ENCODE results near the gene QKI.

QKI gene

DNA sequence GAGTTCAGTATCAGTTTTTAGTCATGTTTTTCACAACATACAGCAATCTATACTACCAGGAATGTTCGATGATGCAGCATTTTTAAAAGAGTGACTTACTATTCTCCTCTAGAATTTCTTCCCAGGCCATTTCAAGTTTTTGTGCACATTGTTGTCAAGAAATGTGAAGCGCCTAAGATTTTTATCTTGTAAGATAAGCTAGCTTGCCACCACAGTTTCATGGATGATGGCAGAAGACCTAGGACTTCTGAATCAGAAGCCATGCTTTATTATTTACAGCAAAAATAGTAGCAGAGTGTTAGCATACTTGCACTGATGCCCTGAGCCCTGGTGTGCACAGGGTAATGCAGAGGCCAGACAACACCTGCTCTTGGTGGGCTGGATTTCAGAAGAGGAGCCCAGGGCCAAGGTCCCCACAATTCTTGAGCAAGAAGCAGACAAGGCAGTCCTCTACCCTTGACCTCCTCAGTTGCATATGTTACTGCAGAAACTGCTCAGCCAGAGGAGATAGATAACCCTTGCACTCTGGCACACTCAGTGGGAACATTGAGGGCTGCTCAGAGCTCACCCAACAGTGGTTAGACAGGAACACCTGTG, 99.2 kb downstream of the QKI start:
- no peaks in the 10 kb centered on the region for H3K4me1 ChIP-seq (ENCODE audit: control insufficient read depth, insufficient read depth, low read length)
- H3K27me3 ChIP-seq (ENCODE audit: control insufficient read depth, insufficient read depth, low read length) = no peaks in the 10 kb centered on the region
- H3K36me3 ChIP-seq (ENCODE audit: control insufficient read depth, insufficient read depth, low read length) = no peaks in the 10 kb centered on the region
- H3K9ac ChIP-seq (ENCODE audit: low read length) = no peak overlapping the region
- no peak overlapping the region for H3K27ac ChIP-seq (ENCODE audit: low read depth, low read length)
- H3K4me3 ChIP-seq (ENCODE audit: low read length) = no peak overlapping the region

DNA sequence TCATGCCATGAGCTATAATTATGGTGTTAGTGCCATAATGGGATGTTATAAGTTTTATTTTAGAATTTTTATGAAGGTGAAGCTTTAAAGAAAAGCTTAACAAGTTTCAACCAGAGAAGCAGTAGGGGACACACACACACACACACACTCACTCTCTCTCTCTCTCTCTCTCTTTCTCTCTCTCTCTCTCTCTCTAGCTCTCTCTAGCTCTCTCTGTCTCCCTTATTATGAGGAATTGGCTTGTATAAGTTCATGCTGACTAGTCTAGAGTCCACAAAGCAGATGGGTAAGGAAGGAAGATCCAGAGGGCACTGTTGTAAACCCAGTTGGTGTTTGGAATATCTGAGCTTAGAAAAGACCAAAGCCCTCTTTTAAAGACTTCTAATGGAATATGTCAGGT, 102.4 kb downstream of the QKI start:
- H3K4me1 ChIP-seq (ENCODE audit: control insufficient read depth, insufficient read depth, low read length) = no peaks in the 10 kb centered on the region

DNA sequence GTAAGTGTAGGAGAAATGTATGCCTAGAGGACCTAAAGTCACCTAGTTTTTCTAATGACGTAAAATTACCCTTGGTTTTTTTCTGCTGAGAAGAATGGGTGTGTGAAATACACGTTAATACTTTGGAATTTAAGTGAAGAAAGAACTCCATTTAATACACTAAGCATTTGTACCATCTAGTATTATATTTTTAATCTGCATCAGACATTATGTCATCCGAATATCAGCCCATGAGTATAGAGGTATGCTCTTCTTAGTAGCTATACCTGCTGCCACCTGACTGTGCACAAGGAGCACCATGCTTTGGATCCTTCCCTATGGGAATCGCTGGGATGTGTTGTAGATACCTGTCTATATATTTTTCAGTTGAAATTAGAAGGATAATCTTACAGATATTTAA, 106.4 kb downstream of the QKI start:
- H3K4me3 ChIP-seq (ENCODE audit: low read length) = no peak overlapping the region
- H3K4me1 ChIP-seq (ENCODE audit: control insufficient read depth, insufficient read depth, low read length) = no peaks in the 10 kb centered on the region
- H3K27ac ChIP-seq (ENCODE audit: low read depth, low read length) = no peak overlapping the region
- no peak overlapping the region for H3K9ac ChIP-seq (ENCODE audit: low read length)
- H3K36me3 ChIP-seq (ENCODE audit: control insufficient read depth, insufficient read depth, low read length) = no peaks in the 10 kb centered on the region
- H3K27me3 ChIP-seq (ENCODE audit: control insufficient read depth, insufficient read depth, low read length) = no peaks in the 10 kb centered on the region

More for the DNA sequence above, 102.4 kb downstream of the QKI start:
- Histone ChIP-seq H3K27me3 (ENCODE audit: control insufficient read depth, insufficient read depth, low read length) (no peaks in the 10 kb centered on the region), H3K4me3 (ENCODE audit: low read length) (no peak overlapping the region), H3K27ac (ENCODE audit: low read depth, low read length) (no peak overlapping the region), H3K36me3 (ENCODE audit: control insufficient read depth, insufficient read depth, low read length) (no peaks in the 10 kb centered on the region), H3K9ac (ENCODE audit: low read length) (no peak overlapping the region)

DNA sequence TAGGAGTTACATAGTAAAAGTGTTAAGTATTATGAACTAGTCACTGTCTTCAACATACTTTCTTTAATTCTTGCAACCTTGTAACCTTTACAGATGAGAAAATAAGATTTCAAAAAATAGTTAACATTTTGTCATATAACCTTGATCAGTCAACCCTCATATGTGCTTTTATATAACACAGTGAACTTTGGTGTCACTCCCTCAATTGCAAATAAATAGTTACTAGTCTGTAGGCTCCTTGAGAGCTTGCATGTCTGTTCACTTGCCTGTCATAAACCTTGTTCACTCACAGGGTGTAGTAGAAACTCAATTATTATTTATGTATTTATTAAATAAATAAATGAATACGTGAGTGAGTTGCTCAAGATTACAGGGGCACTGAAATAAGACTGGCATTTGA, 107.5 kb downstream of the QKI start:
- no peaks in the 10 kb centered on the region for H3K27me3 ChIP-seq (ENCODE audit: control insufficient read depth, insufficient read depth, low read length)
- H3K4me1 ChIP-seq (ENCODE audit: control insufficient read depth, insufficient read depth, low read length) = peaks cover 3% of the 10 kb centered on the region
- no peak overlapping the region for H3K9ac ChIP-seq (ENCODE audit: low read length)
- no peaks in the 10 kb centered on the region for H3K36me3 ChIP-seq (ENCODE audit: control insufficient read depth, insufficient read depth, low read length)
- no peak overlapping the region for H3K4me3 ChIP-seq (ENCODE audit: low read length)
- no peak overlapping the region for H3K27ac ChIP-seq (ENCODE audit: low read depth, low read length)

DNA sequence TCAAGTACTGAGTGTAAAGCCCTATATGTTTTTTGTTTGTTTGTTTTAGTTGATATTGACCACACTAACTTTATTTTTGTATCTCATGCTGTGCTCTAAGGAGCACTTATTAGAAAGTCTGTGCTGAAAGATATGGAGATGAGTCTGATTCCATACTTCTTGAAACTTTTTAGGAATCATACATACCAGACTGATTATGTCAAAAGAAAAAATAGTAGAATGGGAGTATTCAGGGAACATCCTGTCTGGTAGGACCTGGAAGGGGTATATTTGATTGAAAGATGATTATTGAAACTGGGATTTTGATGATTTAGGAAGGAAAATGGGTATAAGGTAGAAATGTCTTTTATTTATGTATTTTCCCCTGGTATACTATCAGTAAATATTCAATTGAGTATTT, 111.4 kb downstream of the QKI start:
- no peaks in the 10 kb centered on the region for H3K36me3 ChIP-seq (ENCODE audit: control insufficient read depth, insufficient read depth, low read length)
- no peak overlapping the region for H3K27ac ChIP-seq (ENCODE audit: low read depth, low read length)
- no peaks in the 10 kb centered on the region for H3K27me3 ChIP-seq (ENCODE audit: control insufficient read depth, insufficient read depth, low read length)
- peaks cover 13% of the 10 kb centered on the region for H3K4me1 ChIP-seq (ENCODE audit: control insufficient read depth, insufficient read depth, low read length)
- H3K9ac ChIP-seq (ENCODE audit: low read length) = no peak overlapping the region
- H3K4me3 ChIP-seq (ENCODE audit: low read length) = no peak overlapping the region

DNA sequence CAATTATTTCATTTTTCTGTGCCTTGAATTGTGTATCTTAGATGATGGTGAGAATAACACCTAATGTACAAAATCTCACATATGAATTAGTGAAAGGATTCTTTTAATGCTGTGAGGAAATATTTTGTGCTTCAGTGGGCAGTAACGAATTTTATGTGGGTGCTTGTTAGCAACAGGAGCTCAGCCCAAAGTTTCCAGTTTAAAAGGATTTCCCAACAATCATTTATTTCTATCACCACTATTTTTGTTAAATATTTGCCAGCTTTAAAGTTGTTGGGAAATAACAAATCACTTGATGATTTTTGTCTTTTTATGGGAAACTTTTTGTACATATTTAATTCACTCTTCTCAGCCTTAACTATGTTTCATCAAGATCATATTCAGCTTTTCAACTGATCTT, 111.8 kb downstream of the QKI start:
- Histone ChIP-seq H3K27ac (ENCODE audit: low read depth, low read length) (no peak overlapping the region), H3K4me1 (ENCODE audit: control insufficient read depth, insufficient read depth, low read length) (peaks cover 15% of the 10 kb centered on the region)

DNA sequence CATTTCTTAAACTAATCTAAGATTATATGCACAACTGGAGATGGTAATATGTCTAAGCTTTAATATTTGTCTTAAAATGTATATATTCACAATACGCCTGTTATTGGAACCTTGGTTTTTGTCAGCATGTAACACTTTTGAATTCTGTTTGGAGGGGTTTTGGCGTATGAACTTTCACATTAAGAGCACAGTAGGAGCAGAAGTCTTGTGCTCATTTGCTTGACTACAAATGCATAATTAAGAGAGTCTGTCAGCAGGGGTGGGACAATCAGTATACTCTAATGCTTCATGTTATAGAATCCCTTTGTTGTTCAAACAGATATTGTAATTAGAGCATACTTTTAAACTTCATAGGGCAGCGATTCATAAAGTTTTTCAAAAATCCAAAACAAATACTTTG, 112.8 kb downstream of the QKI start:
- H3K4me3 ChIP-seq (ENCODE audit: low read length) = no peak overlapping the region
- H3K9ac ChIP-seq (ENCODE audit: low read length) = no peak overlapping the region
- H3K36me3 ChIP-seq (ENCODE audit: control insufficient read depth, insufficient read depth, low read length) = no peaks in the 10 kb centered on the region
- H3K27ac ChIP-seq (ENCODE audit: low read depth, low read length) = no peak overlapping the region
- peaks cover 15% of the 10 kb centered on the region for H3K4me1 ChIP-seq (ENCODE audit: control insufficient read depth, insufficient read depth, low read length)
- no peaks in the 10 kb centered on the region for H3K27me3 ChIP-seq (ENCODE audit: control insufficient read depth, insufficient read depth, low read length)

More for the DNA sequence above, 111.8 kb downstream of the QKI start:
- Histone ChIP-seq H3K27me3 (ENCODE audit: control insufficient read depth, insufficient read depth, low read length) (no peaks in the 10 kb centered on the region), H3K4me3 (ENCODE audit: low read length) (no peak overlapping the region), H3K36me3 (ENCODE audit: control insufficient read depth, insufficient read depth, low read length) (no peaks in the 10 kb centered on the region), H3K9ac (ENCODE audit: low read length) (no peak overlapping the region)

DNA sequence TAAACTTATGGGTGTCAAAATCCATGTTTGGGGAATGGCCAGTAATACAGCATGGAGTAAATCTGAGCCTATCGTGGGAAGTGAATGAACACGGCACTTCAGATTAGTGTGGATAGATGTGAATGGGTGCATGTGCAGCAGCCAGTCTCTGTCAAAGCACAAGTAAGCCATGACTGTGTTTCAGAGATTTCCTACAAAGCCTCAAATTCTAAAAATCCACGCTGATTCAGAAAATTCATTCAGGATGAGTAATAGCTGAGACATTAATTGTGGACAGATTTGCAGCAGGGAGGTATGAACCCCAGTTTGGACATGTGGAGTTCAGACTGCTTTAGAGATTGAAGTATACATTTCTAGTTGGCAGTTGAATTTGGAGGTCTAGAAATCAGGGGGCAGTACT, 115.1 kb downstream of the QKI start:
- no peak overlapping the region for H3K27ac ChIP-seq (ENCODE audit: low read depth, low read length)
- H3K4me3 ChIP-seq (ENCODE audit: low read length) = no peak overlapping the region
- peaks cover 22% of the 10 kb centered on the region for H3K4me1 ChIP-seq (ENCODE audit: control insufficient read depth, insufficient read depth, low read length)
- H3K36me3 ChIP-seq (ENCODE audit: control insufficient read depth, insufficient read depth, low read length) = no peaks in the 10 kb centered on the region
- no peaks in the 10 kb centered on the region for H3K27me3 ChIP-seq (ENCODE audit: control insufficient read depth, insufficient read depth, low read length)
- no peak overlapping the region for H3K9ac ChIP-seq (ENCODE audit: low read length)

DNA sequence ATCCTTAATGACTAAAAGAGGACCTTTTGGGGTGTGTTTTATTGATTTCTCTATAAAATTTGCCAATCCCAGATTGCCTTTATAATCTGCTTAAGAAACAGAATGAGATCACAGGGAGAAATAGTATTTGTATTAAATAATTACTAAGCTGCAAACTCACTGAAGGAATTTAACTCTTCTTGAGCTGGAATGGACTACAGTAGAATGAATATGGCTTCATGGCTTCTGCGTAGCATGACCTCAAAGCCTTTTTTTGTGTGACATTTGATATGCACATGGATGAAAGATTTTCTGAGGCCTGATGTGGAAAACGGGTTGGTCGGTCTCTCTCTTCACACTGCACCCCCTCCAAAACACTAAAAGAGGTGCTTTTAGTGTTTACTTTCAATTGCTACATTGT, 115.9 kb downstream of the QKI start:
- no peak overlapping the region for H3K9ac ChIP-seq (ENCODE audit: low read length)
- no peak overlapping the region for H3K4me3 ChIP-seq (ENCODE audit: low read length)
- no peak overlapping the region for H3K27ac ChIP-seq (ENCODE audit: low read depth, low read length)
- peaks cover 22% of the 10 kb centered on the region for H3K4me1 ChIP-seq (ENCODE audit: control insufficient read depth, insufficient read depth, low read length)
- no peaks in the 10 kb centered on the region for H3K36me3 ChIP-seq (ENCODE audit: control insufficient read depth, insufficient read depth, low read length)
- H3K27me3 ChIP-seq (ENCODE audit: control insufficient read depth, insufficient read depth, low read length) = no peaks in the 10 kb centered on the region

DNA sequence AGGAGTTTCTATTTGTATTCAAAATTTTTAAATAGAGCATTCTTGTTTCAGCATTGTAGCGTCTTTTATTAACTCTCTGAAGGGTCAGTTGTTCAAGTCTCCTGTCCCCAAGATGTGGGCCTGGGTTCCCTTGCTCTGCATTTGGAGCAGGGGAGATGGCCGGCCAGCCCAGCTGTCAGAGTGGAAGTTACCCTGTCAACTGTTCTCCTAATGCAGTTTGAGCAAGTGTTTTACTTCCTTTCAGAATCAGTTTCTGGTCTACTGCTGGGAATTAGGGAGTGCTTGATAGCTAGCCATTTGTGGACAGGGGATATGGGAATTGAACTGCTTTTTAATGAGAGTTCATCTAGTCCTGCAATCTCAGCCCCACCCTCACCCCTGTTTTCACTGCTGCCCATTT, 116.6 kb downstream of the QKI start:
- Histone ChIP-seq H3K27ac (ENCODE audit: low read depth, low read length) (no peak overlapping the region), H3K36me3 (ENCODE audit: control insufficient read depth, insufficient read depth, low read length) (no peaks in the 10 kb centered on the region), H3K27me3 (ENCODE audit: control insufficient read depth, insufficient read depth, low read length) (no peaks in the 10 kb centered on the region), H3K4me1 (ENCODE audit: control insufficient read depth, insufficient read depth, low read length) (peaks cover 20% of the 10 kb centered on the region), H3K4me3 (ENCODE audit: low read length) (no peak overlapping the region), H3K9ac (ENCODE audit: low read length) (no peak overlapping the region)

DNA sequence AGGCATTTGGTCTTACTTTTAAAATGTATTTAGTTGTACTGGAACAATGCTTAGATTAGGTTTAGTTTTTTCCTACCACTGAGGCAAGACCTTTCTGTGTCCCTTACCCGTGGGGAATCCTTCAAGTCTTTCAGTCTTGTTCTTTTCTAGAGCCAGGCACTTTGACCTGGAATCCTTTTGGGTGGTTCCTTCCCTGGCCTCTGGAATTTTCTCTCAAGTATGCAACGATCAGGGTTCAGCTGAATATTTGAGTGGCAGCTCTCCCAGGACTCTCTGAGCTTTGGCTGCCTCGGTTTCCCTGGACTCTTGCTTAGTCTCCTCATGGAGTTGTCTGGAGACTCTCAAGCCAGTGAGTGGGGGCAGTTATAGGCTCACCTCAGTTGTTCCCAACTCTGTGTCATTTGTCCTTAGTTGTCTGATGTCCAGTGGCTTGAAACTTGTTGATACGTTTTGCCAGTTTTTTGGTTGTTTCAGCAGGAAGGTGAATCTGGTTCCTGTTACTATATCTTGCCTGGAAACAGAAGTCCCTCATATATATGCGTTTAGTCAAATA, 118.1 kb downstream of the QKI start:
- no peak overlapping the region for H3K27ac ChIP-seq (ENCODE audit: low read depth, low read length)
- H3K4me3 ChIP-seq (ENCODE audit: low read length) = no peak overlapping the region
- no peaks in the 10 kb centered on the region for H3K36me3 ChIP-seq (ENCODE audit: control insufficient read depth, insufficient read depth, low read length)
- H3K27me3 ChIP-seq (ENCODE audit: control insufficient read depth, insufficient read depth, low read length) = no peaks in the 10 kb centered on the region
- peaks cover 19% of the 10 kb centered on the region for H3K4me1 ChIP-seq (ENCODE audit: control insufficient read depth, insufficient read depth, low read length)
- no peak overlapping the region for H3K9ac ChIP-seq (ENCODE audit: low read length)

DNA sequence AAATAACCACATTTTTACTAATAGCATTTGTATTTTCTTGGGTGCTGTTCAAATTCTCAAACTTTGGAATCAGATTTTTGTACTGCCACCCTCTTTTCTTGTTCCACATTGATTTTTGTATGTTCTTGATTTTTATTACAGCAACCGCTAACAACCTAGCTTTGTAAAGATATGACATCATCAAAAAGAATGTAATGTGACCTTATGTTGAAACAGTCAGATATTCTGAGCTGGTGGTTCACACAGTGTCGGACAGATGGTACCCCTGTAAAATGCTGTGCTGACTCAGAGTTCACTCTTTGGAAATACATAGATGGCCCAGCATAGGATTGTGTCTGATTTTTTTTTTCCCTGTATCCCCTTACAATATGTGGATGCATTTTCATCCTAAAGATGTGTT, 118.9 kb downstream of the QKI start:
- Histone ChIP-seq H3K27me3 (ENCODE audit: control insufficient read depth, insufficient read depth, low read length) (no peaks in the 10 kb centered on the region), H3K36me3 (ENCODE audit: control insufficient read depth, insufficient read depth, low read length) (no peaks in the 10 kb centered on the region), H3K4me1 (ENCODE audit: control insufficient read depth, insufficient read depth, low read length) (peaks cover 19% of the 10 kb centered on the region), H3K27ac (ENCODE audit: low read depth, low read length) (no peak overlapping the region), H3K9ac (ENCODE audit: low read length) (no peak overlapping the region), H3K4me3 (ENCODE audit: low read length) (no peak overlapping the region)

DNA sequence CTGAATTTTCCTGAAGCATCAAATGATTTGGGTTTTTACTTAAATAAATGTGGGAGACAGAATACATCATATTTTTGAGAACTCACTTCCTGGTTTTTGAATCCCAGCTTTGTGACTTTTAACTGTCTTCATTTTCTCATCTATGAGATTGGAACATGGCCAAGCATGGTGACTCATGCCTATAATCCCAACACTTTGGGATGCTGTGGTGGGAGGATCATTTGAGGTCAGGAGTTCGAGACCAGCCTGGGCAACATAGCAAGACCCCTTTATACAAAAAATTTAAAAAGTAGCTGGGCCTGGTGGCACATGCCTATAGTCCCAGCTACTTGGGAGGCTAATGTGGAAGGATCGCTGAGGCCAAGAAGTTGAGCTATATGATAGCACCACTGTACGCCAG, 122.3 kb downstream of the QKI start:
- no peak overlapping the region for H3K27ac ChIP-seq (ENCODE audit: low read depth, low read length)
- no peaks in the 10 kb centered on the region for H3K27me3 ChIP-seq (ENCODE audit: control insufficient read depth, insufficient read depth, low read length)
- H3K36me3 ChIP-seq (ENCODE audit: control insufficient read depth, insufficient read depth, low read length) = no peaks in the 10 kb centered on the region
- H3K9ac ChIP-seq (ENCODE audit: low read length) = no peak overlapping the region
- H3K4me1 ChIP-seq (ENCODE audit: control insufficient read depth, insufficient read depth, low read length) = peaks cover 6% of the 10 kb centered on the region
- no peak overlapping the region for H3K4me3 ChIP-seq (ENCODE audit: low read length)

All from rectal smooth muscle tissue (tissue), 1 donor.